HepG2 (cell line): ENCODE results near the gene CA11. TPM values are rescaled to one million over a fixed set of nuclear protein-coding genes. Genes with fewer than 3 reads are reported as not detected.

Source experiments
- ATM ChIP-seq: fragments of 450-650 bp; IDR thresholded peaks from 2 replicates; pipeline ENCODE4 v1.7.1; 2017; ENCODE audit warnings: mild to moderate bottlenecking, borderline replicate concordance
- EEA1 ChIP-seq: sonication (generic); formaldehyde crosslinking; IDR thresholded peaks from 2 replicates; pipeline ENCODE4 v1.5.1; 2020; ENCODE audit warnings: mild to moderate bottlenecking, missing genetic modification reagents, borderline replicate concordance
- ESRRA ChIP-seq: sonication (generic); formaldehyde crosslinking; IDR thresholded peaks from 2 replicates; pipeline ENCODE4 v1.5.1; 2020; ENCODE audit warnings: mild to moderate bottlenecking, low read depth, missing genetic modification reagents
- MTA3 ChIP-seq: sonication (generic); formaldehyde crosslinking; IDR thresholded peaks from 2 replicates; pipeline ENCODE4 v1.4.0; 2020; ENCODE audit warnings: missing genetic modification reagents
- MYNN ChIP-seq: sonication (generic); formaldehyde crosslinking; IDR thresholded peaks from 2 replicates; pipeline ENCODE4 v1.4.0; 2020; ENCODE audit warnings: mild to moderate bottlenecking, low read depth, missing genetic modification reagents
- NFKBIZ ChIP-seq: IDR thresholded peaks from 2 replicates; pipeline ENCODE4 v1.6.1; 2018; ENCODE audit warnings: missing genetic modification reagents, missing compliant biosample characterization
- ZNF589 ChIP-seq: sonication (generic); formaldehyde crosslinking; conservative IDR thresholded peaks from 2 replicates; pipeline ENCODE4 v1.8.0; 2022; ENCODE audit warnings: mild to moderate bottlenecking, moderate library complexity, missing genetic modification reagents
- ZNF607 ChIP-seq: sonication (generic); formaldehyde crosslinking; IDR thresholded peaks from 2 replicates; pipeline ENCODE4 v1.5.1; 2020; ENCODE audit warnings: missing genetic modification reagents, mild to moderate bottlenecking, borderline replicate concordance
- polyA plus RNA-seq, 8 experiments: library from polyadenylated mRNA; depleted of rRNA in 3 of 8; stranded (reverse) in 7 of 8; unstranded in 1 of 8; fragments of >200 nt; fragmentation: Illumina TruSeq in 4 of 8; extraction: Trizol in 4 of 8; gene quantifications; 2 replicates each; pipeline versions ENCODE4 v1.2.1 to v1.2.3, GENCODE V29; 2011 to 2016; ENCODE audit warnings: low read depth in 4 of 8, missing spikeins in 1 of 8, mixed read lengths in 1 of 8; ENCODE audit not compliant: insufficient read depth in 1 of 8
- total RNA-seq, 5 experiments: library from RNA; depleted of rRNA; stranded (reverse); fragments of >200 nt; fragmentation: Illumina TruSeq; extraction: Trizol; gene quantifications; 2 replicates each; pipeline ENCODE4 v1.2.3, GENCODE V29; 2016; ENCODE audit warnings: low read depth in 1 of 5
- TF ChIP-seq, protein P1 (sequence below): sonication (generic); formaldehyde crosslinking; IDR thresholded peaks from 2 replicates; pipeline ENCODE4 v1.4.0; 2020; ENCODE audit warnings: missing genetic modification reagents
- TF ChIP-seq, protein P2 (sequence below): fragments of 450-650 bp; IDR thresholded peaks from 2 replicates; pipeline ENCODE4 v1.6.1; 2017
- TF ChIP-seq, protein P3 (sequence below): sonication (generic); formaldehyde crosslinking; IDR thresholded peaks from 2 replicates; pipeline ENCODE4 v1.4.0; 2020; ENCODE audit warnings: missing genetic modification reagents
- TF ChIP-seq, protein P4 (sequence below): sonication (generic); formaldehyde crosslinking; IDR thresholded peaks from 2 replicates; pipeline ENCODE4 v1.4.0; 2020; ENCODE audit warnings: missing genetic modification reagents

Gene CA11
- total and polyA plus RNA-seq, 2 of the 13 experiments (the other 11 are each of a cell fraction or from before 2014, with no cell fraction given), result 0.41 to 0.58 TPM

DNA sequence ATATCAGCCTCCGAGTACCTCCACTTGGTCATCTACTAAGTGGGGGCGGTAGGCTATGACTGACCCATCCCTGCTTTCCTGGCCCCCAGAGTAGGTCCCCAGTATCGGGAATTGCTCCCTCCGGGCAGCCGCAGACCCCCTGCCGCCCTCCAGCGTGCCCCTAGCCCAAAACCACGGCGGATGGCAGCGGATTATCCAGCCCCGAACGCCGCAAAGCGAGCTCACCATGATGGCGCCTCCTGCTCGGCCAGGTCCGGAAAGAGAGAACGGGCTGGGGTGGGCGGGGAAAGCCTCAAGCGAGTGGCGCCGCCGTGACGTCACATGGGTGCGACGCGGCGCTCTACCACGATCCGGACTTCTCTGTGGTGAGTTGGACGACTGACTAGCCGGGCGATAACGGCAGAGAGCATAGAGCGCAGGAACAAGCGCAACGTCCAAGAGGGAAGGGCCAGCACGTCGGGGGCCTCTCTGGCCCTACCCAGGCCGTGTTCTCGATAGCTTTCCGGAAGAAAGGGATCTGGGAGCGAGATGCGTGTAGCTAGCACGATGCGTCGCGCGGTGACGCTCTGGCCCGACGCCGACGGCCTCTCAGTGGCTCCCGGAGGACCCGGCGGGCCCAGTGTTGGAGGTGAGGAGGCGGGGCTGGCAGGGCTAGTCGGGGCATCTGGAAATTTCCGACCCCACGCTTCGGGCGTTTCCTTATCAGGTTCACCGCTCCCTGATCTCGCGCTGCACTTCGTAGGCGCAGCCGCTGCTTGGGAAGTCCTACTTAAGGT lies 26.9 kb downstream of the CA11 start, which contains the start of the genes RPL18 and SPHK2 (continued):
- TF ChIP-seq, protein P1, sequence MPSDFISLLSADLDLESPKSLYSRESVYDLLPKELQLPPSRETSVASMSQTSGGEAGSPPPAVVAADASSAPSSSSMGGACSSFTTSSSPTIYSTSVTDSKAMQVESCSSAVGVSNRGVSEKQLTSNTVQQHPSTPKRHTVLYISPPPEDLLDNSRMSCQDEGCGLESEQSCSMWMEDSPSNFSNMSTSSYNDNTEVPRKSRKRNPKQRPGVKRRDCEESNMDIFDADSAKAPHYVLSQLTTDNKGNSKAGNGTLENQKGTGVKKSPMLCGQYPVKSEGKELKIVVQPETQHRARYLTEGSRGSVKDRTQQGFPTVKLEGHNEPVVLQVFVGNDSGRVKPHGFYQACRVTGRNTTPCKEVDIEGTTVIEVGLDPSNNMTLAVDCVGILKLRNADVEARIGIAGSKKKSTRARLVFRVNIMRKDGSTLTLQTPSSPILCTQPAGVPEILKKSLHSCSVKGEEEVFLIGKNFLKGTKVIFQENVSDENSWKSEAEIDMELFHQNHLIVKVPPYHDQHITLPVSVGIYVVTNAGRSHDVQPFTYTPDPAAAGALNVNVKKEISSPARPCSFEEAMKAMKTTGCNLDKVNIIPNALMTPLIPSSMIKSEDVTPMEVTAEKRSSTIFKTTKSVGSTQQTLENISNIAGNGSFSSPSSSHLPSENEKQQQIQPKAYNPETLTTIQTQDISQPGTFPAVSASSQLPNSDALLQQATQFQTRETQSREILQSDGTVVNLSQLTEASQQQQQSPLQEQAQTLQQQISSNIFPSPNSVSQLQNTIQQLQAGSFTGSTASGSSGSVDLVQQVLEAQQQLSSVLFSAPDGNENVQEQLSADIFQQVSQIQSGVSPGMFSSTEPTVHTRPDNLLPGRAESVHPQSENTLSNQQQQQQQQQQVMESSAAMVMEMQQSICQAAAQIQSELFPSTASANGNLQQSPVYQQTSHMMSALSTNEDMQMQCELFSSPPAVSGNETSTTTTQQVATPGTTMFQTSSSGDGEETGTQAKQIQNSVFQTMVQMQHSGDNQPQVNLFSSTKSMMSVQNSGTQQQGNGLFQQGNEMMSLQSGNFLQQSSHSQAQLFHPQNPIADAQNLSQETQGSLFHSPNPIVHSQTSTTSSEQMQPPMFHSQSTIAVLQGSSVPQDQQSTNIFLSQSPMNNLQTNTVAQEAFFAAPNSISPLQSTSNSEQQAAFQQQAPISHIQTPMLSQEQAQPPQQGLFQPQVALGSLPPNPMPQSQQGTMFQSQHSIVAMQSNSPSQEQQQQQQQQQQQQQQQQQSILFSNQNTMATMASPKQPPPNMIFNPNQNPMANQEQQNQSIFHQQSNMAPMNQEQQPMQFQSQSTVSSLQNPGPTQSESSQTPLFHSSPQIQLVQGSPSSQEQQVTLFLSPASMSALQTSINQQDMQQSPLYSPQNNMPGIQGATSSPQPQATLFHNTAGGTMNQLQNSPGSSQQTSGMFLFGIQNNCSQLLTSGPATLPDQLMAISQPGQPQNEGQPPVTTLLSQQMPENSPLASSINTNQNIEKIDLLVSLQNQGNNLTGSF (CRISPR knock-in tag), result peak; percentile 82
- peak; percentile 97; the same call in 1 of the 2 replicates for TF ChIP-seq EEA1 (CRISPR knock-in tag)
- TF ChIP-seq ESRRA (CRISPR knock-in tag), result no peak
- peak; percentile 81; the same call in 1 of the 2 replicates for TF ChIP-seq ZNF589
- TF ChIP-seq NFKBIZ (CRISPR knock-in tag), result peak; percentile 87
- TF ChIP-seq MYNN (CRISPR knock-in tag), result peak; percentile 79; the same call in 1 of the 2 replicates
- TF ChIP-seq MTA3 (CRISPR knock-in tag), result no peak
- peak; percentile 56; the same call in 1 of the 2 replicates for TF ChIP-seq ZNF607 (CRISPR knock-in tag)
- TF ChIP-seq, protein P2, sequence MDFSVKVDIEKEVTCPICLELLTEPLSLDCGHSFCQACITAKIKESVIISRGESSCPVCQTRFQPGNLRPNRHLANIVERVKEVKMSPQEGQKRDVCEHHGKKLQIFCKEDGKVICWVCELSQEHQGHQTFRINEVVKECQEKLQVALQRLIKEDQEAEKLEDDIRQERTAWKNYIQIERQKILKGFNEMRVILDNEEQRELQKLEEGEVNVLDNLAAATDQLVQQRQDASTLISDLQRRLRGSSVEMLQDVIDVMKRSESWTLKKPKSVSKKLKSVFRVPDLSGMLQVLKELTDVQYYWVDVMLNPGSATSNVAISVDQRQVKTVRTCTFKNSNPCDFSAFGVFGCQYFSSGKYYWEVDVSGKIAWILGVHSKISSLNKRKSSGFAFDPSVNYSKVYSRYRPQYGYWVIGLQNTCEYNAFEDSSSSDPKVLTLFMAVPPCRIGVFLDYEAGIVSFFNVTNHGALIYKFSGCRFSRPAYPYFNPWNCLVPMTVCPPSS, result no peak
- TF ChIP-seq ATM, result no peak
- TF ChIP-seq, protein P3, sequence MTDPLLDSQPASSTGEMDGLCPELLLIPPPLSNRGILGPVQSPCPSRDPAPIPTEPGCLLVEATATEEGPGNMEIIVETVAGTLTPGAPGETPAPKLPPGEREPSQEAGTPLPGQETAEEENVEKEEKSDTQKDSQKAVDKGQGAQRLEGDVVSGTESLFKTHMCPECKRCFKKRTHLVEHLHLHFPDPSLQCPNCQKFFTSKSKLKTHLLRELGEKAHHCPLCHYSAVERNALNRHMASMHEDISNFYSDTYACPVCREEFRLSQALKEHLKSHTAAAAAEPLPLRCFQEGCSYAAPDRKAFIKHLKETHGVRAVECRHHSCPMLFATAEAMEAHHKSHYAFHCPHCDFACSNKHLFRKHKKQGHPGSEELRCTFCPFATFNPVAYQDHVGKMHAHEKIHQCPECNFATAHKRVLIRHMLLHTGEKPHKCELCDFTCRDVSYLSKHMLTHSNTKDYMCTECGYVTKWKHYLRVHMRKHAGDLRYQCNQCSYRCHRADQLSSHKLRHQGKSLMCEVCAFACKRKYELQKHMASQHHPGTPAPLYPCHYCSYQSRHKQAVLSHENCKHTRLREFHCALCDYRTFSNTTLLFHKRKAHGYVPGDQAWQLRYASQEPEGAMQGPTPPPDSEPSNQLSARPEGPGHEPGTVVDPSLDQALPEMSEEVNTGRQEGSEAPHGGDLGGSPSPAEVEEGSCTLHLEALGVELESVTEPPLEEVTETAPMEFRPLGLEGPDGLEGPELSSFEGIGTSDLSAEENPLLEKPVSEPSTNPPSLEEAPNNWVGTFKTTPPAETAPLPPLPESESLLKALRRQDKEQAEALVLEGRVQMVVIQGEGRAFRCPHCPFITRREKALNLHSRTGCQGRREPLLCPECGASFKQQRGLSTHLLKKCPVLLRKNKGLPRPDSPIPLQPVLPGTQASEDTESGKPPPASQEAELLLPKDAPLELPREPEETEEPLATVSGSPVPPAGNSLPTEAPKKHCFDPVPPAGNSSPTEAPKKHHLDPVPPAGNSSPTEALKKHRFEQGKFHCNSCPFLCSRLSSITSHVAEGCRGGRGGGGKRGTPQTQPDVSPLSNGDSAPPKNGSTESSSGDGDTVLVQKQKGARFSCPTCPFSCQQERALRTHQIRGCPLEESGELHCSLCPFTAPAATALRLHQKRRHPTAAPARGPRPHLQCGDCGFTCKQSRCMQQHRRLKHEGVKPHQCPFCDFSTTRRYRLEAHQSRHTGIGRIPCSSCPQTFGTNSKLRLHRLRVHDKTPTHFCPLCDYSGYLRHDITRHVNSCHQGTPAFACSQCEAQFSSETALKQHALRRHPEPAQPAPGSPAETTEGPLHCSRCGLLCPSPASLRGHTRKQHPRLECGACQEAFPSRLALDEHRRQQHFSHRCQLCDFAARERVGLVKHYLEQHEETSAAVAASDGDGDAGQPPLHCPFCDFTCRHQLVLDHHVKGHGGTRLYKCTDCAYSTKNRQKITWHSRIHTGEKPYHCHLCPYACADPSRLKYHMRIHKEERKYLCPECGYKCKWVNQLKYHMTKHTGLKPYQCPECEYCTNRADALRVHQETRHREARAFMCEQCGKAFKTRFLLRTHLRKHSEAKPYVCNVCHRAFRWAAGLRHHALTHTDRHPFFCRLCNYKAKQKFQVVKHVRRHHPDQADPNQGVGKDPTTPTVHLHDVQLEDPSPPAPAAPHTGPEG, result 0 out of 2 replicates have a peak, but pooled peaks have one; percentile 43
- TF ChIP-seq, protein P4, sequence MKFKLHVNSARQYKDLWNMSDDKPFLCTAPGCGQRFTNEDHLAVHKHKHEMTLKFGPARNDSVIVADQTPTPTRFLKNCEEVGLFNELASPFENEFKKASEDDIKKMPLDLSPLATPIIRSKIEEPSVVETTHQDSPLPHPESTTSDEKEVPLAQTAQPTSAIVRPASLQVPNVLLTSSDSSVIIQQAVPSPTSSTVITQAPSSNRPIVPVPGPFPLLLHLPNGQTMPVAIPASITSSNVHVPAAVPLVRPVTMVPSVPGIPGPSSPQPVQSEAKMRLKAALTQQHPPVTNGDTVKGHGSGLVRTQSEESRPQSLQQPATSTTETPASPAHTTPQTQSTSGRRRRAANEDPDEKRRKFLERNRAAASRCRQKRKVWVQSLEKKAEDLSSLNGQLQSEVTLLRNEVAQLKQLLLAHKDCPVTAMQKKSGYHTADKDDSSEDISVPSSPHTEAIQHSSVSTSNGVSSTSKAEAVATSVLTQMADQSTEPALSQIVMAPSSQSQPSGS (CRISPR knock-in tag), result peak; percentile 94
